GM23338 (cell line): ENCODE measurements around the gene ETV6. TPM values are rescaled to one million over a fixed set of nuclear protein-coding genes. Genes with fewer than 3 reads are reported as not detected.

Experiments
- ATAC-seq: fragments of 200-7000 bp; cut with Tn5 transposase; 3 replicates; pipeline ENCODE4 v1.9.1; 2020
- DNase-seq: peaks from one replicate; pipeline ENCODE4 v3.0.0-alpha.2; 2015; ENCODE audit warnings: low spot score
- H2AFZ ChIP-seq: fragments of 200-600 bp; sonication (generic); 2 replicates; pipeline ENCODE4 v1.8.0; 2016; ENCODE audit warnings: antibody characterized with exemption, mild to moderate bottlenecking, moderate library complexity
- H3F3A ChIP-seq: fragments of 200-600 bp; sonication (generic); replicated peaks from 2 replicates; pipeline ENCODE4 v1.8.0; 2017; ENCODE audit warnings: antibody characterized with exemption, mixed run types, low read depth
- H3K27ac ChIP-seq: fragments of 200-600 bp; sonication (generic); 2 replicates; pipeline ENCODE4 v1.6.1; 2016; ENCODE audit warnings: low read depth
- H3K27me3 ChIP-seq: fragments of 200-600 bp; sonication (generic); 2 replicates; pipeline ENCODE4 v1.8.0; 2016; ENCODE audit warnings: mild to moderate bottlenecking, mixed run types, moderate library complexity; ENCODE audit not compliant: insufficient read depth
- H3K36me3 ChIP-seq: fragments of 200-600 bp; sonication (generic); 2 replicates; pipeline ENCODE4 v1.8.0; 2016; ENCODE audit warnings: mild to moderate bottlenecking; ENCODE audit not compliant: insufficient read depth
- H3K4me1 ChIP-seq: fragments of 200-600 bp; sonication (generic); 2 replicates; pipeline ENCODE4 v1.8.0; 2016; ENCODE audit warnings: mild to moderate bottlenecking, moderate library complexity; ENCODE audit not compliant: insufficient read depth
- H3K4me2 ChIP-seq: fragments of 200-600 bp; sonication (generic); 2 replicates; pipeline ENCODE4 v1.7.1; 2017; ENCODE audit warnings: mixed run types
- H3K4me3 ChIP-seq: fragments of 200-600 bp; sonication (generic); 2 replicates; pipeline ENCODE4 v1.6.1; 2016; ENCODE audit warnings: mixed run types
- H3K79me2 ChIP-seq: fragments of 200-600 bp; sonication (generic); replicated peaks from 2 replicates; pipeline ENCODE4 v1.8.0; 2017; ENCODE audit warnings: mild to moderate bottlenecking; ENCODE audit not compliant: insufficient read depth
- H3K9me2 ChIP-seq: fragments of 200-600 bp; sonication (generic); 2 replicates; pipeline ENCODE4 v1.8.0; 2017; ENCODE audit not compliant: insufficient read depth
- H4K20me1 ChIP-seq: fragments of 200-600 bp; sonication (generic); replicated peaks from 2 replicates; pipeline ENCODE4 v1.8.0; 2017; ENCODE audit warnings: mild to moderate bottlenecking; ENCODE audit not compliant: insufficient read depth
- H3K27ac Mint-ChIP-seq: 2 replicates; pipeline ENCODE4 v1.8.0; 2020; ENCODE audit warnings: inconsistent platforms, mild to moderate bottlenecking, moderate library complexity, mixed read lengths
- H3K27me3 Mint-ChIP-seq: 3 replicates; pipeline ENCODE4 v1.8.0; 2022; ENCODE audit warnings: low read depth, mild to moderate bottlenecking, moderate library complexity, mixed read lengths, inconsistent platforms; ENCODE audit not compliant: insufficient read depth, poor library complexity
- H3K36me3 Mint-ChIP-seq: 3 replicates; pipeline ENCODE4 v1.8.0; 2021; ENCODE audit warnings: low read depth, mild to moderate bottlenecking, inconsistent platforms, moderate library complexity, mixed read lengths
- H3K4me1 Mint-ChIP-seq: 3 replicates; pipeline ENCODE4 v1.8.0; 2020; ENCODE audit warnings: mild to moderate bottlenecking, inconsistent platforms, mixed read lengths
- H3K4me3 Mint-ChIP-seq: 3 replicates; pipeline ENCODE4 v1.8.0; 2021; ENCODE audit warnings: moderate library complexity, mild to moderate bottlenecking, inconsistent platforms, mixed read lengths
- H3K9me3 Mint-ChIP-seq: 3 replicates; pipeline ENCODE4 v1.8.0; 2020; ENCODE audit warnings: moderate library complexity, mild to moderate bottlenecking, inconsistent platforms, mixed read lengths
- CREB1 ChIP-seq: fragments of 250-450 bp; sonication (Bioruptor Pico); IDR thresholded peaks from 2 replicates; pipeline ENCODE4 v1.5.0; 2020; ENCODE audit warnings: low read depth, mild to moderate bottlenecking, moderate library complexity
- CTCF ChIP-seq, 2 experiments: fragments of 200-600 bp in 1 of 2; sonication (generic) in 1 of 2; conservative IDR thresholded peaks; 2 replicates each; pipeline versions ENCODE4 v1.5.1 to v1.6.1; 2016 to 2017; ENCODE audit warnings: antibody characterized with exemption in 2 of 2, low read depth in 2 of 2, mild to moderate bottlenecking in 2 of 2, moderate library complexity in 1 of 2
- ETS1 ChIP-seq: IDR thresholded peaks from 2 replicates; pipeline ENCODE4 v1.6.1; 2016; ENCODE audit warnings: antibody characterized with exemption
- EZH2 ChIP-seq: fragments of 200-600 bp; sonication (generic); IDR thresholded peaks from one replicate; pipeline ENCODE4 v1.8.0; 2017; ENCODE audit warnings: antibody characterized with exemption, mild to moderate bottlenecking, low read depth; ENCODE audit not compliant: unreplicated experiment
- EZH2phosphoT487 ChIP-seq: fragments of 200-600 bp; sonication (generic); IDR thresholded peaks from one replicate; pipeline ENCODE4 v1.8.1; 2018; ENCODE audit warnings: antibody characterized with exemption; ENCODE audit not compliant: unreplicated experiment
- JUNB ChIP-seq: IDR thresholded peaks from one replicate; pipeline ENCODE4 v1.6.1; 2016; ENCODE audit warnings: antibody characterized with exemption; ENCODE audit not compliant: unreplicated experiment
- NANOG ChIP-seq: IDR thresholded peaks from 2 replicates; pipeline ENCODE4 v1.6.1; 2016; ENCODE audit warnings: antibody characterized with exemption, borderline replicate concordance
- REST ChIP-seq: IDR thresholded peaks from one replicate; pipeline ENCODE4 v1.6.1; 2018; ENCODE audit warnings: antibody characterized with exemption; ENCODE audit not compliant: unreplicated experiment
- STAT1 ChIP-seq: IDR thresholded peaks from one replicate; pipeline ENCODE4 v1.6.1; 2016; ENCODE audit warnings: antibody characterized with exemption; ENCODE audit not compliant: unreplicated experiment
- ZNF114 ChIP-seq: fragments of 250-450 bp; sonication (Bioruptor Pico); IDR thresholded peaks from 2 replicates; pipeline ENCODE4 v1.5.0; 2020; ENCODE audit warnings: mild to moderate bottlenecking, moderate library complexity
- ZNF331 ChIP-seq: fragments of 250-450 bp; sonication (Bioruptor Pico); IDR thresholded peaks from 2 replicates; pipeline ENCODE4 v1.5.0; 2020; ENCODE audit warnings: low read depth, mild to moderate bottlenecking, moderate library complexity
- polyA plus RNA-seq: library from polyadenylated mRNA; unstranded; fragments of >200 nt; fragmentation: Nextera tagmentation; extraction: Ambion mirVana; gene quantifications from 2 replicates; pipeline ENCODE4 v1.2.1, GENCODE V29; 2016
- total RNA-seq: library from RNA; depleted of rRNA; stranded (reverse); fragments of >200 nt; shearing (Covaris generic); gene quantifications from 2 replicates; pipeline ENCODE4 v1.2.3, GENCODE V29; 2014
- TF ChIP-seq, protein P1 (sequence below): fragments of 250-450 bp; sonication (Bioruptor Pico); IDR thresholded peaks from 2 replicates; pipeline ENCODE4 v1.5.0; 2020; ENCODE audit warnings: mild to moderate bottlenecking, moderate library complexity

Gene ETV6
- total and polyA plus RNA-seq, 2 experiments from 2014 or later: 7.5 to 15.1 TPM

GRCh38 chr12:11664101-11664500 is 14.6 kb downstream of the ETV6 start:
- Mint-ChIP-seq H3K4me3 (no peak overlapping the region), H3K9me3 (no peaks in the 10 kb centered on the region), H3K27me3 (peaks cover 7% of the 10 kb centered on the region), H3K27ac (no peak overlapping the region), H3K4me1 (peaks cover 46% of the 10 kb centered on the region), H3K36me3 (peaks cover 10% of the 10 kb centered on the region; the same call in 1 of the 3 replicates)
- Histone ChIP-seq H3K4me1 (peaks cover 19% of the 10 kb centered on the region), H2AFZ (no peak overlapping the region), H3F3A (peaks cover 3% of the 10 kb centered on the region; the same call in 1 of the 2 replicates), H3K27me3 (no peaks in the 10 kb centered on the region), H3K79me2 (peaks cover 64% of the 10 kb centered on the region), H3K36me3 (no peaks in the 10 kb centered on the region), H3K4me3 (no peak overlapping the region), H3K9me2 (no peaks in the 10 kb centered on the region), H3K27ac (no peak overlapping the region), H4K20me1 (no peaks in the 10 kb centered on the region; the same call in 1 of the 2 replicates), H3K4me2 (no peak overlapping the region)
- ATAC-seq (no peak), DNase-seq (no peak)
- TF ChIP-seq ETS1 (no peak), EZH2 (no peak), ZNF114 (CRISPR knock-in tag) (no peak), NANOG (no peak), CREB1 (CRISPR knock-in tag) (no peak), STAT1 (no peak), EZH2phosphoT487 (no peak), ZNF331 (no peak), REST (no peak), CTCF (conservative IDR thresholded peaks at IDR 0.05; ENCODE audit: low read depth in 2 of 2) (no peak), JUNB (no peak)
- TF ChIP-seq, protein P1, sequence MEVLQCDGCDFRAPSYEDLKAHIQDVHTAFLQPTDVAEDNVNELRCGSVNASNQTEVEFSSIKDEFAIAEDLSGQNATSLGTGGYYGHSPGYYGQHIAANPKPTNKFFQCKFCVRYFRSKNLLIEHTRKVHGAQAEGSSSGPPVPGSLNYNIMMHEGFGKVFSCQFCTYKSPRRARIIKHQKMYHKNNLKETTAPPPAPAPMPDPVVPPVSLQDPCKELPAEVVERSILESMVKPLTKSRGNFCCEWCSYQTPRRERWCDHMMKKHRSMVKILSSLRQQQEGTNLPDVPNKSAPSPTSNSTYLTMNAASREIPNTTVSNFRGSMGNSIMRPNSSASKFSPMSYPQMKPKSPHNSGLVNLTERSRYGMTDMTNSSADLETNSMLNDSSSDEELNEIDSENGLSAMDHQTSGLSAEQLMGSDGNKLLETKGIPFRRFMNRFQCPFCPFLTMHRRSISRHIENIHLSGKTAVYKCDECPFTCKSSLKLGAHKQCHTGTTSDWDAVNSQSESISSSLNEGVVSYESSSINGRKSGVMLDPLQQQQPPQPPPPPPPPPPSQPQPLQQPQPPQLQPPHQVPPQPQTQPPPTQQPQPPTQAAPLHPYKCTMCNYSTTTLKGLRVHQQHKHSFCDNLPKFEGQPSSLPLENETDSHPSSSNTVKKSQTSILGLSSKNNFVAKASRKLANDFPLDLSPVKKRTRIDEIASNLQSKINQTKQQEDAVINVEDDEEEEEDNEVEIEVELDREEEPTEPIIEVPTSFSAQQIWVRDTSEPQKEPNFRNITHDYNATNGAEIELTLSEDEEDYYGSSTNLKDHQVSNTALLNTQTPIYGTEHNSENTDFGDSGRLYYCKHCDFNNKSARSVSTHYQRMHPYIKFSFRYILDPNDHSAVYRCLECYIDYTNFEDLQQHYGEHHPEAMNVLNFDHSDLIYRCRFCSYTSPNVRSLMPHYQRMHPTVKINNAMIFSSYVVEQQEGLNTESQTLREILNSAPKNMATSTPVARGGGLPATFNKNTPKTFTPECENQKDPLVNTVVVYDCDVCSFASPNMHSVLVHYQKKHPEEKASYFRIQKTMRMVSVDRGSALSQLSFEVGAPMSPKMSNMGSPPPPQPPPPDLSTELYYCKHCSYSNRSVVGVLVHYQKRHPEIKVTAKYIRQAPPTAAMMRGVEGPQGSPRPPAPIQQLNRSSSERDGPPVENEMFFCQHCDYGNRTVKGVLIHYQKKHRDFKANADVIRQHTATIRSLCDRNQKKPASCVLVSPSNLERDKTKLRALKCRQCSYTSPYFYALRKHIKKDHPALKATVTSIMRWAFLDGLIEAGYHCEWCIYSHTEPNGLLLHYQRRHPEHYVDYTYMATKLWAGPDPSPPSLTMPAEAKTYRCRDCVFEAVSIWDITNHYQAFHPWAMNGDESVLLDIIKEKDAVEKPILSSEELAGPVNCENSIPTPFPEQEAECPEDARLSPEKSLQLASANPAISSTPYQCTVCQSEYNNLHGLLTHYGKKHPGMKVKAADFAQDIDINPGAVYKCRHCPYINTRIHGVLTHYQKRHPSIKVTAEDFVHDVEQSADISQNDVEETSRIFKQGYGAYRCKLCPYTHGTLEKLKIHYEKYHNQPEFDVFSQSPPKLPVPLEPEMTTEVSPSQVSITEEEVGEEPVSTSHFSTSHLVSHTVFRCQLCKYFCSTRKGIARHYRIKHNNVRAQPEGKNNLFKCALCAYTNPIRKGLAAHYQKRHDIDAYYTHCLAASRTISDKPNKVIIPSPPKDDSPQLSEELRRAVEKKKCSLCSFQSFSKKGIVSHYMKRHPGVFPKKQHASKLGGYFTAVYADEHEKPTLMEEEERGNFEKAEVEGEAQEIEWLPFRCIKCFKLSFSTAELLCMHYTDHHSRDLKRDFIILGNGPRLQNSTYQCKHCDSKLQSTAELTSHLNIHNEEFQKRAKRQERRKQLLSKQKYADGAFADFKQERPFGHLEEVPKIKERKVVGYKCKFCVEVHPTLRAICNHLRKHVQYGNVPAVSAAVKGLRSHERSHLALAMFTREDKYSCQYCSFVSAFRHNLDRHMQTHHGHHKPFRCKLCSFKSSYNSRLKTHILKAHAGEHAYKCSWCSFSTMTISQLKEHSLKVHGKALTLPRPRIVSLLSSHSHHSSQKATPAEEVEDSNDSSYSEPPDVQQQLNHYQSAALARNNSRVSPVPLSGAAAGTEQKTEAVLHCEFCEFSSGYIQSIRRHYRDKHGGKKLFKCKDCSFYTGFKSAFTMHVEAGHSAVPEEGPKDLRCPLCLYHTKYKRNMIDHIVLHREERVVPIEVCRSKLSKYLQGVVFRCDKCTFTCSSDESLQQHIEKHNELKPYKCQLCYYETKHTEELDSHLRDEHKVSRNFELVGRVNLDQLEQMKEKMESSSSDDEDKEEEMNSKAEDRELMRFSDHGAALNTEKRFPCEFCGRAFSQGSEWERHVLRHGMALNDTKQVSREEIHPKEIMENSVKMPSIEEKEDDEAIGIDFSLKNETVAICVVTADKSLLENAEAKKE (CRISPR knock-in tag): no peak
